Activated T-cell treated with anti-CD3 and anti-CD28 coated beads, Interleukin-2, amount 50 U/mL, for 48 hours (primary cell): ENCODE measurements around the gene ABCC6.

Experiments used
- DNase-seq, 2 experiments: peaks; one replicate each; pipeline ENCODE4 v3.0.0-alpha.2; 2020

The ABCC6 gene

GRCh38 chr16:16139061-16139460 lies 84.2 kb downstream of the ABCC6 start:
- DNase-seq: no peak

GRCh38 chr16:16138034-16138635 lies 85.2 kb downstream of the ABCC6 start:
- DNase-seq: no peak

DNA sequence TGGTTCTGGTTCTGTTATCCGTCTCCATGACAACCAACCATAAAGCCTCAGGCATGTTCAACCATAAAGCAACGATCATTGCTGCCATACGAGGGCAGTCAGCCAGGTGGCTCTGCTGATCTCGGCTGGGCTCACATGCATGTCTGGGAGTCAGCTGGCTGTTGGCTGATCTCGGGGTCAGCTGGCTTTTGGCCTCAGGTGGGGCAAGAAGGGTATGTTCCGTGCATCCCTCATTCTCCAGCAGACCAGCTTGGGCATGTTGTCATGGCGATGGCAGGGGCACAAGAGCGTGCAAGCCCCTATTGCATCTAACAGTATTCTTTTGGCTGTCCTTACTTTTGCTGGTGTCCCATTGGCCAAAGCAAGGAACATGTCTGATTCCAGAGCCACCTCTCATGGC lies 86.2 kb downstream of the ABCC6 start:
- no peak for DNase-seq

GRCh38 chr16:16136588-16136987 lies 86.7 kb downstream of the ABCC6 start:
- DNase-seq: no peak

DNA sequence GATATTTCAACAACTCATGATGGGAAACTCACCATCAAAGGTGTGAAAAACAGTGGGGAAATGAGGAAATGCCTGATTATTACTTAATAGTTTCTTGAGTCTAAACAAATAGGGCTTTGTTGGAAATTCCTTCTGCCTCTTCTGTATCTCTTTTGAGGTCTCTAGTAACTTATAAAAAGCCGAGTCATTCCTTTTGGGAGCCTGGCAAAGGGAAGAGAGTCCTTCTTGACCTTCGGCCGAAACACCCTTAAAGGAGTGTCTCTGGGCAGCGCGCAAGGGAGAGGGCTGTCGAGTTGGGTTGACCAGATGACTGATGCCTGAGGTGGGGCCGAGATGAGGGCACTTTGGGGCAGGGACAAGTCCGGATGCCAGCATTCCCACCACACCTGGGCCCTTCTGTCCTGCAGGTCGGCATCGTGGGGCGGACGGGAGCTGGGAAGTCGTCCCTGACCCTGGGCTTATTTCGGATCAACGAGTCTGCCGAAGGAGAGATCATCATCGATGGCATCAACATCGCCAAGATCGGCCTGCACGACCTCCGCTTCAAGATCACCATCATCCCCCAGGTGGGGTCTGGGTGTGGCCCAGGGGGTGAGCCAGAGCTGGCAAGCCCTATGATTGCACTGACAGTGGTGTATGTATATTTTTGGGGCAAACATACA lies 89.2 kb downstream of the ABCC6 start:
- DNase-seq: no peak

DNA sequence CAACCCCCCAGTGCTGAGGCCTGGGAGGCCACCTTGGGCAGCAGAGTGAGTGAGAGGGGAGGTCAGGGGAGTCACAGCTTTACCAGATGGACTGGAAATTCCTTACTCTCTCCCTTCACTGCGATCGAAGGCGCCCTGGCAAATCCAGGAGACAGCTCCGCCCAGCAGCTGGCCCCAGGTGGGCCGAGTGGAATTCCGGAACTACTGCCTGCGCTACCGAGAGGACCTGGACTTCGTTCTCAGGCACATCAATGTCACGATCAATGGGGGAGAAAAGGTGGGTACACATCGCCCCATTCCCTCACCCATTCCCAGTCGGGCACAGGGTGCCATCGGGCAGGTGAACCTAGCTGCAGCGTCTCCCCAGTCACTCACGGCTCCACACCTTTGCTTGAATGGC lies 91.6 kb downstream of the ABCC6 start:
- no peak for DNase-seq

- DNase-seq: no peak
These were observed 92.1 kb downstream of the ABCC6 start for GRCh38 chr16:16131204-16131603.

- DNase-seq: peak; percentile 77 to 82
These were observed 95.7 kb downstream of the ABCC6 start for GRCh38 chr16:16127469-16128116.

GRCh38 chr16:16126896-16127295 lies 96.4 kb downstream of the ABCC6 start:
- DNase-seq: no peak

DNA sequence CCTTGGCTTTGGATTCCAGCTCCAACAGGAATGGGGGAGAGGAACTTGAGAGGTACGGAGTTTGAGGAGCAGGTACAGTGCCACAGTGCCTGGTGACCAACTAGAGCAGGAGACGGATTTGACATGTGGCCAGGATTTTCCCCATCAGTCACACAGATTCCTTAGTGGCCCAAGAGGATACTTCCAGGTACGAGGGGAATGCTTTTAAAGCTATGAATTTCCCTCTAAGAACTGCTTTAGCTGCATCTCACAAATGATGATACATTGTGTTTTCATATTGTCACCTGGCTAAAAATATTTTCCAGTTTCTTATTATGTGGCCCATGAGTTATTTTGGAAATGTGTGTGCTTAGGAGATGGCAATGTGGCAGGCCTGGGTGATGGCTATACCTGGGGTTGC lies 98.3 kb downstream of the ABCC6 start:
- DNase-seq: no peak

GRCh38 chr16:16124438-16124837 lies 98.9 kb downstream of the ABCC6 start:
- no peak for DNase-seq

- no peak for DNase-seq
These were observed 101.0 kb downstream of the ABCC6 start for GRCh38 chr16:16122264-16122663.

DNA sequence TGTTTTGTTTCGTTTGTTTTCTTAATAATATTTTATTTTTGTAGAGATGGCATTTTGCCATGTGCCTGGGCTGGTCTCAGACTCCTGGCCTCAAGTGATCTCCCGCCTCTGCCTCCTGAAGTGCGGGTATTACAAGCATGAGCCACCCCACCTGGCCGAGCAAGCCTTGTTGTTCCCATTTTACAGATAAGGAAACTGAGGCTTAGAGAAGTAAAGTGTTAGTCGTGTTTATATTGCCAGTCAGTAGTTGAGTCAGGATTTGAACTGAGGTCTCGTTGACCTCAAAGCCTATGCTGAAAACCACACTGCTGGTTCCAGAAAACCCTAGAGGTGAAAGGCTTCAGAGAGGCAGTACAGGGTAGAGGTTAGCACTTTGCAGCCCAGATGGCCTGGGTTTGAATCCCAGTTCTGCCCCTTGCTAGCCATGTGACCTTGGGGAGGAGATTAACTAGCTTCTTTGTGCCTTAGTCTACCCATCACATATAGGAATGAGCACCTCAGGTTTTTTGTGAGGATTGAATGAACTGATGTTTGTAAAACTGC lies 102.0 kb downstream of the ABCC6 start:
- DNase-seq: no peak

GRCh38 chr16:16120382-16121184 lies 102.7 kb downstream of the ABCC6 start:
- no peak for DNase-seq

DNA sequence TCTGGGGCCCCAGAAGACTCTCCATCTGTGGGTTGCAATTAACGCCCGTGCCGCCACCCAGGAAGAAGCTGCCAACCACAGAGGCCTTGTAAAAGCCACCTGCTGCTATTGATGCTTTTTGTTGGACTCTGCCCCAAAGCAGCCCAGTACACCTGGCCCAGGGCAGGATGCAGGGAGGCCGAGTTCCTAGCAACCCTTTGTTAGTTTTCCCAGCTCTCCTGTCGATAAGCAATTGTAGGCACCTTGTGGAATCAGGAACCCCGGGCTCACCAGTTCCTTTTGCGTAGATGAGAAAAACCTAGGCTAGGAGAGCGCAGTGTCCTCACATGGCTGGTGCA lies 103.3 kb downstream of the ABCC6 start:
- no peak for DNase-seq

- no peak for DNase-seq
These were observed 105.0 kb downstream of the ABCC6 start for GRCh38 chr16:16118337-16118736.

DNA sequence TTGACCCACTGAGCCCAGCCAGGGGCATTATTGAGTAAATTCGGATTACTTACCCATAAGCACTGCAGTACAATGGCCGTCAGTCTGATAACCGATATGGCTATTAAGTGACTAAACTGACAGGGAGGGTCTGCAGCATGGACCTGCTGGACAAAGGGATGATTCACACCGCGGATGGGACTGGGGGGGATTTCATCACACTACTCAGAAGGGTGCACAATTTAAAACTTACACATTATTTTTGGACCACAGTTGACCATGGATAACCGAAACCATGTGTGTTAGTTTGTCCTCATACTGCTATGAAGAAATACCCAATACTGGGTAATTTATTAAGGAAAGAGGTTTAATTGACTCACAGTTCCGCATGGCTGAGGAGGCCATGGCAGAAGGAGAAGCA lies 106.5 kb downstream of the ABCC6 start:
- DNase-seq: no peak

DNA sequence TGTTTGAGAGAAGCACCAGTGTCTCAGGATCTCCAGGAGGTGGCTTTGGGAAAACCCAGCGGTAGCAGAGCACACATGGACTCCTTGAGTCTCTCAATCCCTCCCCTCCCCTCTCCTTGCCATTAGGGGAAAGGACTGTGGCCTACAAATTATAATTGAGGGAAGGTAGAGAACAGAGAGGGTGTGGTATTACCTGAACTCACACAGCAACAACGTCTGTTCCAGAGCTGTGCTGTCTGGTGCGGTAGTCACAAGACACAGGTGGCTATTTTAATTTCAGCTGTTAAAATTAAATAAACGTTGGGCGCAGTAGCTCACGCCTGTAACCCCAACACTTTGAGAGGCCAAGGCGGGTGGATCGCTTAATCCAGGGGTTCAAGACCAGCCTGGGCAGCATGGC lies 110.2 kb downstream of the ABCC6 start:
- DNase-seq: no peak

DNA sequence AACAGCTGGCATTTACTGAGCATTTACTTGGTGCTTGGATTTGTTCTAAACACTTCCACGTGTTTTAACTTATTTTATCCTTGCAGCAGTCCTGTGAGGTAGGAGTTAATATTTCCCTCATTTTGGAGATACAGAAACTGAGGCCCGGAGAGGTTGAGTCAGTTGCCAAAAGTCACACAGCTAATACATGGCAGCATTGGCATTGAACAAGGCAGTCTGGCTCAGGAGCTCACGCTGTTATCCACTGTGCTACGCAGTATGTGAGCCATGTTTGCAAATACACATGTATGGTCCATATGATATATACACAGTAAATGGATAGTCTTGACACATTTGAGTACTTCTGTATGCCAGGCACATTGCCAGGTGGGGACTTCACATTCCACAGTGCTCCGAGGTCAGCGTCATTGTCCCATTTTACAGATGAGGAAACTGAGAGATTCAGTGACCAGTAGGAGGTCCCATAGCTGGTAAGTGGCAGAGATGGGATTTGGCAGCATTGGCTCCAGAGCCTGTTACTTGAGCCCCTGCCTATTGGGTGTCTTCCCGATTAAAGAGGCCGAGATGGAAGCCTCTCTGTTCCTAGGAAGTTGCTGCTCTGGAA lies 110.7 kb downstream of the ABCC6 start:
- DNase-seq: no peak

DNA sequence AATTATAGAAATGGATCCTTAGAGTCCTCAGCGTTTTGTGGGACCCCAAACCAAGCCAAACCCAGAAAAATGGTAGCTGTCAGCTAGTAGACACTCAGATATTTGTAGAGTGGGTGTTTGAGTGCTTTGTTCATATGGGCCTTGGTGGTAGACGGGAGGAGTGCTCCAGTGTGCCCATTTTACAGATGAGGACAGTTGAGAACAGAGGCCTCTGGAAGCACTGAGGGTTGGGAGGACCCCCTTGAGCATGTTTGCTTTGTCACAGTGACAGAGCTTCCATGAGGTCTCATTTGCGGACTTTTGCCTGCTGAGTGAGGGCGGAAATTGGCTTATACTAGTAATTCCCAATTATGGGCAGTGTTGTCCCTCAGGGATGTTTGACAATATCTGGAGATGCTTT lies 111.7 kb downstream of the ABCC6 start:
- no peak for DNase-seq

DNA sequence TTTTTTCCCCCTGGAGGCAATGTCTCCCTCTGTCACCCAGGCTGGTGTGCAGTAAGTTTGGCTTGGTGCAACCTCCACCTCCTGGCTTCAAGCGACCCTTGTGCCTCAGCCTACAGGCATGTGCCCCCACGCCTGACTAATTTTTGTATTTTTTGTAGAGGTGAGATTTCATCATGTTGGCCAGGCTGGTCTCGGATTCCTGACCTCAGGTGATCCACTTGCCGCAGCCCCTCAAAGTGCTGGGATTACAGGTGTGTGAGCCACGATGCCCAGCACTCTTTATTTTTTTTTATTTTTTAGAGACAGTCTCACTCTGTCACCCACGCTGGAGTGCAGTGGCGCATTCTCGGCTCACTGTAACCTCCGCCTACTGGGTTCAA lies 113.2 kb downstream of the ABCC6 start:
- DNase-seq: no peak

DNA sequence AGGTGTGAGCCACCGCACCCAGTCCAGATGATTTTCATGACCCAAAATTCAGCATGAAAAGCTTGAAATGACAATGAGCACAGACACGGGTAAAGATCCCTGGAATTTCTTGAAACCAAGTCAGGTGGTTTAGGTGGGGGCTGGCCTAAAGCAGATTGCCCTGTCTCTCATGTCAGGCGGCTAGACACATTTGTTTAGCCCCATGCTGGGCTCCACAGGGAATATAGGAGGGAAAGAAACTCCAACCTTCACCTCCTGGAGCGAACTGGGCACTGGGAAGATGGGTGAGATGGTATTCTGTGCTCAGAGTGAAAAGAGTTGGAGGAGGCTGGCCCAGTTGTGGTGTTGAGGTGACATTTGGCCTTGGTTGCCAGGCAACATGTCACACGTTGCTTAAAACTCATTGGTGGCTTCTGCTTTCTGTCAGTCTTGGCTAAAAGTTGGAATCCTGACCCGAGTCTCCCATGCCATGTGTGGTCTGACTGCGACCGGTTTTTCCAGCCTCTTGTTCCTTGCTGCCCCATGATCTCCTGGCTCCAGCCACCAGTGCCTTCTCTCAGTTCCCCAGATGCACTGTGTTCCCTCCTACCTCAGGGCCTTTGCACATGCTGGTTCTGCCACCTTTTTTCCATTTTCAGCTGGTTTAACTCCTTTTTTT lies 113.7 kb downstream of the ABCC6 start:
- DNase-seq: no peak

DNA sequence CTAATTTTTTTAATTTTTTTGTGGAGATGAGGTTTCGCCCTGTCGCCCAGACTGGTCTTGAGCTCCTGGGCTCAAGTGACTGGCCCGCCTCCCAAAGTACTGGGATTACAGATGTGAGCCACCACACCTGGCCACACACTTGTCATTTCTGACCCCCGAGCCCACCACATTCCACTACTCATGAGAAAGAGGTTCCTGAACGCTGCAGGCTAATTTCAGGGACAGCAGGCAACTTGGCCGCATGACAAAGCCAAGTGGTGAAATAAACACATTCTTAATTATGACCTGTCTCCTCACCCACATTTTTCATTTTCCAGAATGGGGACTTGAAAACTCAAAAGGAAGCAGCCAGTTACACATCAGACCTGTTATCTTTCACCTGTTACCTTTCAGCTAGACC lies 114.5 kb downstream of the ABCC6 start:
- DNase-seq: peak in 1 of 2 experiments; percentile 33
